ENCODE data around the gene FGF7. TPM values are rescaled to one million over a fixed set of nuclear protein-coding genes. Genes with fewer than 3 reads are reported as not detected.

FGF7 gene
- total RNA-seq, 3 donors from 2014 or later = 2.6 to 46.7 (median 13.4) TPM

GRCh38 chr15:49438962-49439631, 16.1 kb downstream of the FGF7 start:
- DNase-seq = peak; percentile 11 to 23 (median 16)

GRCh38 chr15:49439678-49440395, 16.8 kb downstream of the FGF7 start:
- TF ChIP-seq CTCF (IDR thresholded peaks at IDR 0.05) = no peak

More at GRCh38 chr15:49438962-49439631, 16.1 kb downstream of the FGF7 start:
- TF ChIP-seq CTCF (IDR thresholded peaks at IDR 0.05) = no peak
- H3K4me1 ChIP-seq (ENCODE audit: low read depth) = no peaks in the 10 kb centered on the region
- ATAC-seq = peak; percentile 27
- H3K36me3 ChIP-seq (ENCODE audit: low read depth) = no peaks in the 10 kb centered on the region
- H3K4me3 ChIP-seq = no peak overlapping the region
- H3K9me3 ChIP-seq = no peaks in the 10 kb centered on the region
- intact Hi-C loops (cut with DNase I, micrococcal nuclease) = no loop called here

GRCh38 chr15:49441356-49441755, 18.3 kb downstream of the FGF7 start:
- DNase-seq = no peak
- ATAC-seq = no peak
- H3K9me3 ChIP-seq = no peaks in the 10 kb centered on the region
- no peaks in the 10 kb centered on the region for H3K36me3 ChIP-seq (ENCODE audit: low read depth)
- TF ChIP-seq CTCF (IDR thresholded peaks at IDR 0.05) = no peak
- no peaks in the 10 kb centered on the region for H3K4me1 ChIP-seq (ENCODE audit: low read depth)
- intact Hi-C loops (cut with DNase I, micrococcal nuclease) = no loop called here
- H3K4me3 ChIP-seq = no peak overlapping the region

More at GRCh38 chr15:49439678-49440395, 16.8 kb downstream of the FGF7 start:
- Histone ChIP-seq H3K9me3 (no peaks in the 10 kb centered on the region), H3K4me1 (ENCODE audit: low read depth) (no peaks in the 10 kb centered on the region), H3K36me3 (ENCODE audit: low read depth) (no peaks in the 10 kb centered on the region), H3K4me3 (no peak overlapping the region)
- ATAC-seq (no peak), DNase-seq (no peak)
- intact Hi-C loops (cut with DNase I, micrococcal nuclease) = no loop called here

- no peaks in the 10 kb centered on the region for H3K36me3 ChIP-seq (ENCODE audit: low read depth)
- H3K4me1 ChIP-seq (ENCODE audit: low read depth) = no peaks in the 10 kb centered on the region
- no peak for TF ChIP-seq CTCF (IDR thresholded peaks at IDR 0.05)
- DNase-seq = no peak
- no peaks in the 10 kb centered on the region for H3K9me3 ChIP-seq
- H3K4me3 ChIP-seq = no peak overlapping the region
- ATAC-seq = no peak
- intact Hi-C loops (cut with DNase I, micrococcal nuclease) = no loop called here
Observed at GRCh38 chr15:49441816-49442215, 18.8 kb downstream of the FGF7 start.

GRCh38 chr15:49452595-49452994, 29.6 kb downstream of the FGF7 start:
- ATAC-seq = no peak
- no peaks in the 10 kb centered on the region for H3K36me3 ChIP-seq (ENCODE audit: low read depth)

More at GRCh38 chr15:49452595-49452994, 29.6 kb downstream of the FGF7 start:
- no peaks in the 10 kb centered on the region for H3K9me3 ChIP-seq
- H3K4me3 ChIP-seq = no peak overlapping the region
- intact Hi-C loops (cut with DNase I, micrococcal nuclease) = no loop called here
- DNase-seq = no peak
- no peaks in the 10 kb centered on the region for H3K4me1 ChIP-seq (ENCODE audit: low read depth)
- TF ChIP-seq CTCF (IDR thresholded peaks at IDR 0.05) = no peak
